HG03025 (cell line): ENCODE measurements around the gene EFR3B.
"Not testable (repeated sequence)": the region's sequence is repeated elsewhere in the genome, so short reads cannot be mapped to it uniquely, and the experiment has no call there.

Experiments
- ATAC-seq: cut with Tn5 transposase; IDR thresholded peaks from one replicate; pipeline ENCODE4 v1.9.1; 2021; ENCODE audit warnings: mild to moderate bottlenecking, moderate library complexity; ENCODE audit not compliant: unreplicated experiment, low FRiP score

The EFR3B gene

GRCh38 chr2:25102352-25102751 lies 60.5 kb downstream of the EFR3B start:
- ATAC-seq, result not testable (repeated sequence)

DNA sequence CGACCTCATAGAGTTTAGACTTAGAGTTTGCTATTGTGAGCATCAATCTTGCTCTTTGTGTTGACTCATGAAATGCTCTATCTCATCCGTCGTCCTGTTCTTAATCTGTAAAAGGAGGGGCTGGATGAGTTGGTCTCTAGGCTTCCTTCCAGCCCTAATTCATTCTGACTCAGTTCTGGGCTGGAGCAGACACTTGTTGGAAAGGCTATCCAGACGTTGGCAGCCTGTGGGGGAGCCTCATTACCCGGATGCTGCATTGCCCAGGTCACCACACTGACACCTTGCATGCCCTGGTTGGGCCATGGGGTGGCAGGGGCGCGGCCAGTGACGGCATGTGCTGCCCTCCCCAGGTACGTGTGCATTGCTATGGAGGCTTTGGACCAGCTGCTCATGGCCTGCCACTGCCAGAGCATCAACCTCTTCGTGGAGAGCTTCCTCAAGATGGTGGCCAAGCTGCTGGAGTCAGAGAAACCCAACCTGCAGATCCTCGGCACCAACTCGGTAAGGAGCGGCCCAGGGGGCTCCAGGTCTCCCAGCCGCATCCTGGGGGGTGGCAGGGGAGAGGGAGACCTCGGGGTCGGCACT lies 61.5 kb downstream of the EFR3B start:
- ATAC-seq, result no peak

DNA sequence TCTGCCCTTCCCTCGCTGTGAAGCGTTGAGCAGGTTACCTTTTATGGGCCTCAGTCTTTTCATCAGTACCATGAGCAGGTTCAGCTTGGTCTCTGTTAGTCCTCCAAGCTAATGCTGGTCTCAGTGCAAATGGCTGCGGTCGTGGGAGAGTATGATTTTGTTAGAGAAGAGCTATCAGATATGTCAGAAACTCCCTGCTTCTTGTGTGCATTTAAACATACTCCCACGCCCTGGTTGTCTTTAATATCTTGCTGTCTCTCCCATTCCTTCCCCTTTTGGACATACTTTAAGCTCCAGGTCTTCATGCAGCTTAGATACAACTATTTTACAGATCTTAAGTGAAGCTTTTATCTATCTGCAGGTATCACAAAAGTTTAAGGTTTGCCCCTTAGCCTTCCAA lies 62.9 kb downstream of the EFR3B start:
- no peak for ATAC-seq

DNA sequence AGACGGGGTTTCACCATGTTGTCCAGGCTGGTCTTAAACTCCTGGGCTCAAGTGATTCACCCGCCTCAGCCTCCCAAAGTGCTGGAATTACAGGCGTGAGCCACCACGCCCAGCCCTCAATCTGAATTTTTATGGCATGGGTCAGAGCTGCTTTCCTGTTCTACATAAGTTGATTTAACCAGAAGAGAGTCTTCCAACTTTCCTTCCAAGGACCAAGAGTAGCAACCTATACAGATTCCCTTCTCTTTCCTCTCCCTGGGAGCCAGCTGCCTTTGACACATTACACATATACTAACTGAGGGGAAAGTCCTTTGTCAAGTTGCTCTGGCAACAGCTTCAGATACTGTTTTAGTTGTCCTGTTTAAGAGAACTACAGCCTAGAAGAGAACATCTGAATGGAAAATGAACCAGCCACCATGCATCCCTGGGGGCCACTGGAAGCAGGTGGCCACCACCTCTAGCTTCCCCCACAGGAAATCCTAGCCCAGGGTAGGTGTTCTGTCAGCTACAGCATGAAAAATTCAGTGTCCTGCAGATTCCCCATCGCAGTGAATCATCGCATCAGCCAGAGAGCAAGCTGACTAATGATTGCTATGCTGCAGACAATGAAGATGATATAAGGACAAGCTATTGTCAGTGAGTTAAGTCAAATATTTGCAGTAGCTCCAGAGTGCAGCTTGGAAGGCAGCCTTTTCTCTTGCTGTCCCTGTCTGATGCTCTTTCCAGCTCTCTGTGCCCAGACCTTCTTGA lies 63.6 kb downstream of the EFR3B start:
- ATAC-seq, result no peak

GRCh38 chr2:25109822-25110221 lies 67.9 kb downstream of the EFR3B start:
- ATAC-seq, result no peak

- ATAC-seq, result no peak
These were observed 70.2 kb downstream of the EFR3B start for GRCh38 chr2:25112113-25112512.

GRCh38 chr2:25115249-25115883 lies 73.5 kb downstream of the EFR3B start:
- ATAC-seq, result no peak

DNA sequence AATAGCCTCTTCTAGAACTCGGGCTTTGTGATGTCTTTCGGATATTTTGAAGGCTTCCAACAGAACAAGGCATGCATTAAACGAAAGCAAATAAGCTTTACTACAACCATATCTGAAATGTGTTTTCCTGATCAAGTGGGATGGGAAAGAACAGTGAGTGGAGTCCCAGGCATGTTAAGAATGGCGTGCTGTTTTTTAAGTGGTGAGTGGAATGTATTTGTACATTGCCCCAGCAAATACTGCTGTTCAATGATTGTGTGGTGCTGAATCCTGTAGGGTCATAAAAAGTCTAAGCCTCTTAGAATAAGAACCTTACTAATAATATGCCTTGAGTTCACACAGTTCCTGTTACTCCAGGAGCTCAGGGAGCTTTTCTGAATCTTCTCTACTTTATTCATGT lies 74.0 kb downstream of the EFR3B start:
- ATAC-seq, result no peak

- no peak for ATAC-seq
These were observed 75.1 kb downstream of the EFR3B start for GRCh38 chr2:25116956-25117355.

DNA sequence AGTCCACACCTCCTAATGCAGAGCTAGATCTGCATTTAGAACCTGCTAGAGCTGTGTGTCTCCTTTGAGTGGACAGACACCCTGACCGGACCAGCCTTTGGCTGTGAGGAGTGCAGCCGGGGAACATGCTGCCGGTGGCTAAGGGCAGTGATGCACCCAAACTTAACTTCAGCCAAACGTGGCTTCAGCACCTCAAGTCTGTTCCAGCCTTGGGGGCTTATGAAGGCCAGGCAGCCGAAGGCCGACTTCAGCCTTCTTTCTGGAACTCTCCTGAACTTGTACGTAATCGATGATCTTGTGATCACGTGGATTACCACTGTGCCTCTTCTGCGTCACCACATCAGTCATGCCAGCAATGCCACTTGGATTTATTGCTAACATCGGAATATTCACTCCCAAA lies 77.4 kb downstream of the EFR3B start:
- no peak for ATAC-seq

DNA sequence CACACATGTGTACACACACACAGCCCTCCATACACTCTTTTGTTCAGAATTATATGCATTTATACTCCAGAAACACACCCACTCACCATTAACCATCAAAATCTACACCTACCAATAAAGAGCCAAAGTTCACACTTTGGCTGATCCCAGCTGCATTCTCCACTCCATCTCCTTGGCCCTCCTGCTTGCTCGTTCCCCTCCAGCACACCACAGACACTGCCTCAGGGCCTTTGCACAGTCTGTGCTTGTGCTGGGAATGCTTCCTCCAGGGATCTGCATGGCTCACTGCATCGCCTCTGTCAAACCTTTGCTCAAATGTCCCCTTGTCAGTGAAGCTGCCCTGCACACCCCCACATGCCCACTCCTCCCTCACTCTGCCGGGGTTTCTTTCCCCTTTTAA lies 80.5 kb downstream of the EFR3B start:
- ATAC-seq, result no peak

- no peak for ATAC-seq
These were observed 81.8 kb downstream of the EFR3B start for GRCh38 chr2:25123682-25124081.

GRCh38 chr2:25125189-25125588 lies 83.3 kb downstream of the EFR3B start:
- ATAC-seq, result no peak

DNA sequence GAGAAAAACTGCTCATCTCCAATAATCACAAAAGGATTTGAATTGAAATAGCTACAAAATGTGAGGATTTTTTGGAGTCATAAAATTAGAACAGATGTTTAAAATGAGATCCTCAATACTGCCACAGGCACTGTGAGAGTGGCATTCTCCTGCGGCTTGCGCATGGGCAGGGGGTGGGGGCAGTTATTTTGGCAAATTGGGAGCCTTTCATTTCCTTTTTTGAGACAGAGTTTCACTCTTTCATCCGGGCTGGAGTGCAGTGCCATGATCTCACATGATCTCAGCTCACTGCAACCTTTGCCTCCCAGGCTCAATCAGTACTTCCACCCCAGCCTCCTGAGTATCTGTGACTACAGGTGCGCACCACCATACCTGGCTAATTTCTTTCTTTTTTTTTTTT lies 84.1 kb downstream of the EFR3B start:
- no peak for ATAC-seq

- not testable (repeated sequence) for ATAC-seq
These were observed 85.2 kb downstream of the EFR3B start for GRCh38 chr2:25127071-25127470.

- no peak for ATAC-seq
These were observed 85.8 kb downstream of the EFR3B start for GRCh38 chr2:25127646-25128045.

DNA sequence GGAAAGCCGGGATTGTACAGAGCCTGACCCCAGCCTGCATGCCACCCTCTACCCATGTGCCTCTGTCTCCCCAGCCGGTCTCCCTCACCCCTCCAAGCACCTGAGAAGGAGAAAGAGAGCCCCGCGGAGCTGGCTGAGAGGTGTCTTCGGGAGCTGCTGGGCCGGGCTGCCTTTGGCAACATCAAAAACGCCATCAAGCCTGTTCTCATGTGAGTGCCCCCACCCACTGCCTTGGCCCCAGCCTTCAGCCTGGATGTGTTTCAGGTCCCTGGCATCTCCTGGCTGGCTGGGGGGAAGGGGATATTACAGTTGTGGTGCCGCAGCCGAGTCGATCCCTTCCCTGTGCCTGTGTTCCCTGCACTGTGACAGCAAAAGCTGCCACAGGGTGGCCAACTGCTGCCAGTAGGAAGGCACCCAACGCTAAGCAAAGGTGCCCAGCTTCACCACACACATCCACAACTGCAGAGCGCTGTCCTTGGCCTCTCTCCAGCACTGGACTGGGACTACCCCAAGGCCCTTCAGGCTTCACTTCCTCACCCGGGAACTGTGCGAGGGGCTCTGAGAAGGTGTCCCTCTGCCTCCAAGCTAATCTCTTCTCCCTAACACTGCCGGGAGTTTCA lies 88.1 kb downstream of the EFR3B start:
- ATAC-seq, result no peak

DNA sequence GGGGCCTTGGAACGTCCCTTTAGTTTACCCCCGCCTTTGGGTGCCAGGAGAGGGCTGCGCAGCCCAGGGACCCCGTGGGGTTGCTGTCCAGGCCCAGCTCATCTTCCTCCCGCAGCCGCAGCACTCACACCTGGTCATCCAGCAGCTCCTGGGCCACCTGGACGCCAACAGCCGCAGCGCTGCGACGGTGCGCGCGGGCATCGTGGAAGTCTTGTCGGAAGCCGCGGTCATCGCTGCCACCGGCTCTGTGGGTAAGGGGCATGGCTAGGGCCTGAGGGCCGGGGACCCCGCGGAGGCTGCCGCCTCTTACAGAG lies 89.3 kb downstream of the EFR3B start:
- ATAC-seq, result no peak

- ATAC-seq, result no peak
These were observed 89.9 kb downstream of the EFR3B start for GRCh38 chr2:25131567-25132298.

DNA sequence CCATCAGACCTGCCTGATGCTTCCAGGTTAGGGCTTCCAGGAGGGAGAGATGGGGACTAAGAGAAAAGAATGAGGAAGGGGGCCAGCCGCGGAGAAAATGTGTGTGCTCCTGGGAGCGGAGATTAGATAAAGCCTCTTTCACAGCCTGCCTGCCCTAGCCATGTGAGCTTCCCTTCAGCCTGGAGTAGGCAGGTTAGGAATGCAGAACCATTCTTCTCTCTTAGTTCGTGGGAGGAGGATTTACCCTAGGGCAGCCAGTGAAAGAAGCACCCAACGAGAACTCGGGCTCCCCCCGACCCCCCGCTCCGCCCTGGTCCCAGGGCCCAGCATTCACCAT lies 90.4 kb downstream of the EFR3B start:
- no peak for ATAC-seq

- ATAC-seq, result no peak
These were observed 90.8 kb downstream of the EFR3B start for GRCh38 chr2:25132693-25133092.
